GM11168 (cell line): ENCODE results near the gene SLC5A7.

ENCODE experiments used
- in situ Hi-C: fragments of 300-500 bp; cut with MboI; formaldehyde crosslinking; loops from one replicate; pipeline ENCODE4 v1.12.0; 2022; ENCODE audit warnings: low sequenced_read_pairs; ENCODE audit not compliant: unreplicated experiment

SLC5A7 gene

GRCh38 chr2:108061439-108062042 is 75.2 kb downstream of the SLC5A7 start:
- in situ Hi-C loops = no loop called here
